SK-N-SH treated with all-trans-retinoic acid at 6 μM for 48 hours (cell line): Measurements from ENCODE around the gene TIAM1.

ENCODE experiments used
- CSDC2 ChIP-seq: fragments of 250-450 bp; sonication (Bioruptor Pico); IDR thresholded peaks from 2 replicates; pipeline ENCODE4 v1.5.0; 2020; ENCODE audit warnings: mild to moderate bottlenecking, moderate library complexity
- CSRNP3 ChIP-seq: fragments of 250-450 bp; sonication (Bioruptor Pico); IDR thresholded peaks from 2 replicates; pipeline ENCODE4 v1.5.1; 2021; ENCODE audit warnings: mild to moderate bottlenecking, moderate library complexity
- GLIS3 ChIP-seq: fragments of 250-450 bp; sonication (Bioruptor Pico); IDR thresholded peaks from 2 replicates; pipeline ENCODE4 v1.5.0; 2020; ENCODE audit warnings: mild to moderate bottlenecking, moderate library complexity
- SNAI2 ChIP-seq: fragments of 250-450 bp; sonication (Bioruptor Pico); IDR thresholded peaks from 2 replicates; pipeline ENCODE4 v1.5.0; 2020; ENCODE audit warnings: mild to moderate bottlenecking, moderate library complexity
- TCF4 ChIP-seq: fragments of 250-450 bp; sonication (Bioruptor Pico); IDR thresholded peaks from 2 replicates; pipeline ENCODE4 v1.8.0; 2021; ENCODE audit warnings: mild to moderate bottlenecking, moderate library complexity, borderline replicate concordance
- ZFP30 ChIP-seq: fragments of 450-650 bp; formaldehyde crosslinking; IDR thresholded peaks from 2 replicates; pipeline ENCODE4 v1.5.0; 2022; ENCODE audit warnings: mild to moderate bottlenecking, moderate library complexity
- ZNF70 ChIP-seq: fragments of 450-650 bp; formaldehyde crosslinking; IDR thresholded peaks from 2 replicates; pipeline ENCODE4 v1.5.0; 2020; ENCODE audit warnings: mild to moderate bottlenecking, moderate library complexity

GRCh38 chr21:31110430-31110829, 233.6 kb downstream of the TIAM1 start:
- no peak for TF ChIP-seq ZFP30 (CRISPR knock-in tag)
- TF ChIP-seq GLIS3 (CRISPR knock-in tag) = no peak
- TF ChIP-seq CSRNP3 = no peak
- no peak for TF ChIP-seq TCF4 (CRISPR knock-in tag)
- TF ChIP-seq ZNF70 (CRISPR knock-in tag) = no peak
- no peak for TF ChIP-seq SNAI2
- no peak for TF ChIP-seq CSDC2 (CRISPR knock-in tag)
